Activated CD4-positive, alpha-beta T cell treated with anti-CD3 and anti-CD28 coated beads, Interleukin-2, amount 50 U/mL, for 16 hours (primary cell): Measurements from ENCODE around the gene DYSF.
"Not testable (repeated sequence)": the region's sequence is repeated elsewhere in the genome, so short reads cannot be mapped to it uniquely, and the experiment has no call there.

Experiments used
- DNase-seq: peaks from one replicate; pipeline ENCODE4 v3.0.0-alpha.2; 2020

DYSF gene

DNA sequence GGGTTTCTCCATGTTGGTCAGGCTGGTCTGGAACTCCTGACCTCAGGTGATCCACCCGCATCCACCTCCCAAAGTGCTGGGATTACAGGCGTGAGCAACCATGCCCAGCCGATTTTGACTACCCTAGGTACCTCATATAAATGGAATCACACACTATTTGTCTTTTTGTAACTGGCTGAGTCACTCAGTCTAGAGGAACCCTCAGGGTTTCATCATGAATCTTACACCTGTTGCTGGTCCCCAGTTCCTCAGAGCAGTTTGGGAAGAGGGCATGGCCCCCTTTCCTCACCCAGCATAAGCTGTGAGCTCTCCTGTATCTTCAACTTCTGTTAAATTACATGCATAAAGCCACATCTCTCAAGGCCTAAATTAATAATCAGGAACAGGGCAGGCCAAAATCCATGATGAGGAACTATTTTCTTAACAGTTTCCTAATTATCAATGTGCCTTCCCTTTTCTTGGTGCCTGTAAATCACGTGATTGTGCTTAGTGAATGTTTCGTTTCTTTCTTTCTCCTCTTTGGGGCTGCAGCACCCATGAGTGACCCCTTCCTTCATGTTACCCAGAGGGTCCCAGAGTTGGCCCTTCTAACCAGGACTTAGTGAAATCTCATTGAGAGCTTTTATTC, 20.9 kb downstream of the DYSF start:
- no peak for DNase-seq

DNA sequence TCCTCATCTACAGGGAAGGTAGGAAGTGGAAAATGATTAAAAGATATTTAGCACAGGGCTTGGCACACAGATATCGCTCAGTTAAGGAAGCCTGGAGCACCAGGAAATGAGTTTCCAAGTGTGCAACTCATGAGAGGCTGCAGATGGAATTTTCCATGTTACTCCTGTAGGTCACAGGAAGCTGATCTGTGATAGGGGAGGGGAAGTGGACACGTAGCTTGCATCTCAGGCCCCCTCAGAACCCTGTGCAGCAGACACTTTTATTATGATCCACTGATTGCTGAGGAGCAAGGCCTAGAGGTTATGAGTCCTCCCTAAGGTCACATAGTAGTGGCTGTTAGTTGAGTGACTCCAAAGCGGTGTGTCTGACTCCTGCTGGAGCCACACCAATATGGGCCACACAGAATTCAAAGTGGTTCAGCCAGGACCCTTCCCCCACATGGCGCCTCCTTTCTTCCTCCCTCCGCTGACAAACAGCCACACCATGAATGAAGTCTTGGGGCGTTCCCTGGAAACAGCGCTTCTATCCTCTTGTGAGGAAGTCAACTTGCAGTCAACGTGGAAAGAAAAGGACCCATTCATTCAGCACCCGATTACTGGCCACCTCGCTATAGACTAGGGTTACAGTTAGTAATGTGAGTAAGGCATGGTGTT, 21.5 kb downstream of the DYSF start:
- DNase-seq: no peak

DNA sequence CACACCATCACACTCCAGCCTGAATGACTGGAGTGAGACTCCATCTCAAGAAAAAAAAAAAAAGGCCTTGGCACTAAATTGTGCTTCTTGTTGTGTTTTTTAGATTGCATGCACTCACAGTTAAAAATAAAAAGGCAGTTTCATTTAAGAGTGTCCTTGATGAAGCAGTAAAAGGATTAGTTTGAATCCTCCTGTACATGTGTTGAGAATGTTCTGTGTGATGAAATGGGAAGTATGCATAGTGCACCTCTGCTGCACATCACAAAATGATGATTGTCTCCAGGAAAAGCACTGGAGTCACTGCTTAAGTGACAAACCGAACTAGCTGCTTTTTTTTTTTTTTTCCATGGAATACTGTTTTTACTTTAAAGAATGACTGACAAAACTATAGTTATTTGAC, 23.1 kb downstream of the DYSF start:
- DNase-seq: no peak

DNA sequence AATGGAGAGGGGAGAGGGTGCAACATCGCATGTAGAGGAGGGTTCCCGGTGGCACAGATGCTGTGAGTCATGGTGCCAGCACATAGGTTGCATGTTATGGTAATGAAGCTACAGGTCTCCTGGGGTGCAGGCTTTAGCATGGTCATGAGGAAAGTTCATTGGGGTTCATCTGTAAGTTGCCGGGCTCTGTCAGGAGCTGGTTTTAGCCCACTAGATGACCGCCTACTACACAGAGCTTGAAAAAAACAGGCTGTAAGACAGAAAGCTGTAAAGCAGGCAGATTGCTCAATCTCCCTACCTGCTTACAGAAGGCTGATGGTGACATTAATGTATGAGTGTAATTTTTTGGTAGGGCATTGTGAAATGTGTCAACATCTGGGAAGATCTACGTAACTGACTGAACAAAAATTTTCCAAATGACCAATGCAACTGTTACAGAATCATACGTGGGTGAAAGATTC, 23.9 kb downstream of the DYSF start:
- DNase-seq: no peak

DNA sequence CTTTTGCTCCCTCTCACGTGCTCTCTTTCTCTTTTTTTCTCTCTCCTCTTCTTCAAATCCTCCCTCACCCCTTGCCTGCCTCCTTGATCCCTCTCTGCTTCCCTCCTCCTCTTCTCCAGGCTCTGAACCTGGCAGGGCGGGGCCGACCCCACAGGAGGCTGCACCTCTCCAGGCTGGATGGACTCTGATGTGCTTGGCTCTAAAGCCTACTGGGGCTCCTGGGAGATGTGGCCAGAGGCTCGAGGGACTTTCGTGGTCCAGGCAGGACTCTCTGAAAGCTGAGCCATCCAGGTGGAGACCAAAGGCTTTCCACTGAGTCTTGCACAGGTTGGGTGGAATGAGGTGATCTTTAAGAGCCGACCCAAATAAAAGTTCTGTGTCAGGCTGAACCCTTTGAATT, 25.4 kb downstream of the DYSF start:
- no peak for DNase-seq

DNA sequence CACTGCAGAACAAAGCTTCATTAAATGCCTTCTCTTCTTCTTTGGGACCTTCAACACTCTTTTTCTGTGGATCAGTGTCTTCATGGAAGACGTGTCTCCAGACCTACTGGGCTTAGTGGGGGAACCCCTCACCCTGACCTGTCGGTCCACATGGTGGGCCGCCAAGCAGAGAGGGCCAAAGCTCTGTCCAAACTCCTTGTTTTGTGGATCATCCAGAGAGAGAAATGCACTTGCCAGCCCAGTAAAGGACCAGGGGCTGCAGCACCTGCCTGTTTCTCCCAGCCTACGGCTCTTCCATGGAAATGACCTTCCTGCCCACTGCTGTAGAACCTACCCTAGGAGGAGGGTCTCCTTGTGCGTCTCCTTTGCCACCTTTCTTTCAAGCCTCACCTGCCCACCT, 25.9 kb downstream of the DYSF start:
- DNase-seq: no peak

DNA sequence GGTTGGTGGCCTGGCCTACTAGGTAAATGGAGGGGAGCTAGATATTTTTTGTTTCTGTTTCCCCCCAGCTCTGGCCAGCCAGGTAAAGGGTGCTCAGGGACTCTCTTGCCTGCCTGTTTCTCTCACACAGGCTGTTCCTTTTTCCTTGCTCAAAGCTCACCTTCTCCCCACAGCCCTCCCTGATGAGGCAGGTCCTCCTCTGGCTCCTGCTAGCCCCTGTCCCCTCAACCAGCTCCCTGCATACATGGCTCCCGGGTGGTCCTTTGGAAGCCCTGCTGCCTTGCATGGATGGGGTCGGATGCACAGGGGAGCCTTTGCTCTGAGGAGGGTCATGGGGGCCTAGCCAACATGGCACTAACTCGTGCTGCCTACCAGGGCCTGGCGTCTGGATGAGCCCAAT, 27.8 kb downstream of the DYSF start:
- DNase-seq: no peak

DNA sequence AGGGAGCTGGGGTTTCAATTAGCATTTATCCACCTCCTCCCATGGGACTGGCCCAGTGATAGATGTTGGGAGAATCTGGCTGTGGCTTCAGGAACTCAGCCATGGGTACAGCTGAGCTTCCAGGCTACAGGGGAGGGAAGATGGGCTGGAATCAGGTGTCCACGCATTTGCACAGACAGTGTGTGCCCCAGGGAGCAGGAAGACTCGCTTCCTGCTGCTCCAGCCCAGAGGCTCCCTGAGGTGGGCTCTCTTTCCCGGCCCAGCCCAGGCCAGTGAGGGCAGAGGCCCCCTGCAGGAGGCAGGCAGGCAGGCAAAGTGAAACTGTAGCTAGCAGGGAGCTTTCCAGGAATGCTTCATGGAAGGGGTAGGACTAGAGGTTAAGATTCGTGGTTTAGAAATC, 28.7 kb downstream of the DYSF start:
- DNase-seq: no peak

DNA sequence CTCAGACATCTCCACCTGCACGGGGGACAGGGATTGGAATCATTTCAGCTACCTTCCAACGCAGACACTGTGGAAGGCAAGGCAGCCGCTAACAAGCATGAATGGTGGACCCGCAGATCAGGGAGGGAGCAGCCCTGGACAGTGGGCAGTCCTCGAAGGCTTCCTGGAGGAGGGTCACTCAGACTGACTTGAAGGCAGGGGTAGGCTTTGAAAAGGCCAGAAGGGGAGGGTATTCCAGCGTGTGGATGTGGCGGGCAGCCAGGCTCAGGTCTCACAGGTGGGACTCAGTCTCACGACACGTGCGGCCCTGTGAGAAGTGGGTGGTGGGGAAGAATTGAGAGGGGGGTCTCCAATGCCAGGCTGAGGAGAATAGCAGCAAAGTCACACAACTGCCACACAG, 29.9 kb downstream of the DYSF start:
- no peak for DNase-seq

DNA sequence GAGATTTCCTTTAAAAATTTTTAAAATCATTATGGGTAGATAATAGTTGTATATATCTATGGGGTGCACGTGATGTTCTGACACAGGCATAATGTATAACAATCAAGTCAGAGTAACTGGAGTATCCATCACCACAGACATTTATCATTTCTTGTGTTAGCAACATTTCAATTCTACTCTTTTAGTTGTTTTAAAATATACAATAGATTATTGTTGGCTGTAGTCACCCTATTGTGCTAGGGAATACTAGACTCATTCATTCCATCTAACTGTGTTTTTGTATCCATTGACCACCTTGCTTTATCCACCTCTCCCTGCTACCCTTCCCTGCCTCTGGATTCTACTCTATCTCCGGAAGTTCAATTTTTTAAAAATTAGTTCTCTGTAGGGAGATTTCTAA, 31.0 kb downstream of the DYSF start:
- no peak for DNase-seq

DNA sequence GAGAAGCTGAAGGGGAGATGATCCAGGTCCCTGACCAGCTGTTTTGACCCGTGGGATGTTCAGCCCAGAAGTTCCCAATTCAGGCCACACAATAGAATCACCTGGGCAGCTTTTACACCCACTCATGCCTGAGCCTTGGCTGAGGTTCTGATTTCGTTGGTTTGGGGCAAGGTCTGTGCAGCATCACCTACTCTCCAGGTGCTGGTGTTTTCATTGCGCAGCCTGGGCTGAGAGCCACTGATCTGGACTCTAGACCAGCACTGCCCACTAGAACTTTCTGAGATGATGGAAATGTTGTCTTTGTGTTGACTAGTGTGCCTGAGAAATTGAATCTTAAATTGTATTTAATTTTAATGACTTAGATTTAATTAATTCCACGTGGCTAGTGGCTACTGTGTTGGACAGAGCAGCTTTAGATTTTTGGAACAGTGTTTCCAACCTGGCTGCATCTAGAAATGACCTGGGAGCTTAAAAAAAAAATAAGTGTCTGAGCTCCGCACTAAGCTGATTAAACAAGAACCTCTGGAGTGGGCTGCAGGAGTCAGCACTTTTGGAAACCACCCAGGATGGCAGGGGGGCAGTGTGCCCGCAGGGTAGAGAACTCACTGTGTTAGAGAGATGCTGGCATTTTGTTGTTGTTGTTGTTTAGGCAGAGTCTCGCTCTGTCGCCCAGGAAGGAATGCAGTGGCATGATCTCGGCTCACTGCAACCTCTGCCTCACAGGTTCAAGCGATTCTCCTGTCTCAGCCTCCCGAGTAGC, 33.7 kb downstream of the DYSF start:
- DNase-seq: no peak

DNA sequence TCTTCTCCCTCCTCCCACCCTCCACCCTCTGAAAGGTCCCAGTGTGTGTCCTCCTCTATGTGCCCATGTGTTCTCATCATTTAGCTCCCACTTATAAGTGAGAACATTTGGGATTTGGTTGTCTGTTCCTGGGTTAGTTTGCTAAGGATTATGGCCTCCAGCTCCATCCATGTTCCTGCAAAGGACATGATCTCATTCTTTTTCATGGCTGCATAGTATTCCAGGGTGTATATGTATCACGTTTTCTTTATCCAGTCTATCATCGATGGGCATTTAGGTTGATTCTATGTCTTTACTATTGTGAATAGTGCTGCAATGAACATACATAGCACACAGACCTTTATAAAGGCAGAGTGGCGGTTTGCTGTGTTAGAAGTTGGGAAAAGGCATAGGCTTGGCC, 38.2 kb downstream of the DYSF start:
- DNase-seq: not testable (repeated sequence)

DNA sequence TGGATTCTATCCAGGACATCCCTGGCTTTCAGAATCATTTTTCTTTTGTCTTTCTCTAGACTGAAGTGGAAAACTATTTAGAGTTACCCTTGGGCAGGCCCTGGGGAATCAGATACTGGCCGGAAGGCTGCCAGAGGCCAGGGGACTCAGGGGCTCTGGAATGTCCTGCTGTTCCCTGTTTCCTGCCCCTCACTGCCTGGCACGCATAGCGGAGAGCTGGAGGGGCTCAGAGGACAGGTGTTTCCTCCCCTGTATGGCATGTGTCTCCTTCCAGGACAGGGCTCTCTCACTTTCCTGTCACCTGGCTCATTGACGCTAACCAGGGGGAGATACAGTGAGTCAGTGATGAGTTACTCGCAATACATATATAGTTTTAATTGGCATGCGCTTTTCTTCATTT, 38.8 kb downstream of the DYSF start:
- no peak for DNase-seq

DNA sequence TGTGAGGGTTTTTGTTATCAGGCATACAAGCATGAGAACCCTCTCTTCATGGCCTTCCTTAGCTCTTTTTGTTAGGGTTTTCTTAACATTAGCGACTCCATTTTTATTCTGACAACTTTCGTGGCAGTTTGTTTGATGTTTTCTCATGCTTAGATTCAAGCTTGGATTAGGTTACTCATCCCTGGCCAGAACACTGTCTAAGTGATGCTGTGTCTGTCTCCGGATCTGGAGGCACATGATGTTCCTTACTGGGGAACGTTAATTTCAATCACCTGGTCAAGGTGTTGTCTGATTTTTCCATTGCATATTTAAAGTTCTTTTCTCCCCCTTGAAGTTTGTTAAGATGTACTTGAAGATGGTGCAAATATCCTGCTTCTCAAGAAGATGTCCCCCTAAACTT, 40.7 kb downstream of the DYSF start:
- no peak for DNase-seq

DNA sequence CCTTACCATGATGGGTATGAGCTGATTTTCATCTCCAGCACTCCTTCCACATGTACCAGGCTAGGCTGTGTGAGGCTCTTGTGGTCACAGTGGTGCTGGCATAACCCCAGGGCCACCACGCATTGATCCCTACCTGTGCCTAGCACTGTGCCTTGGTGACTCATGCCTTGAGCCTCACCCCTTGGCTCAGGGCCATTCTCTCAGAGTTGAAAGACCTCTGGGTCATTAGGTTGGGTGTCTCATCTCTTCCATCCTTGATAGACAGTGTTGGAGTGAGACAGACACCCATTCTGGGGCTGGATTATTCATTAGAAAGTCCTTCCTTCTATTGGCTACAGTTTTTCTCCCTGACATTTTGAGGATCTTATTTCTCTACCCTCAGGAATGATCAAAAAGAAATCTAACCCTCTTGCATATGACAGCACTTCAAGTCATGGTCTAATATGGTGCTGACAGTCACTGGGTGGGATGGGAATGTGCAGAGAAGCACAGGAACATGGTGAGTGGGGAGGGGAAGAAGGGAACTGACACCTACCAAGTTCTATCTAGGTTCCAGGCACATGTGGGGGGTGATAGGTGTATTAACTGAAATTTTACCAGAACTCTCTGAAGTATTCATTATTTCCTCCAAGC, 41.3 kb downstream of the DYSF start:
- no peak for DNase-seq

DNA sequence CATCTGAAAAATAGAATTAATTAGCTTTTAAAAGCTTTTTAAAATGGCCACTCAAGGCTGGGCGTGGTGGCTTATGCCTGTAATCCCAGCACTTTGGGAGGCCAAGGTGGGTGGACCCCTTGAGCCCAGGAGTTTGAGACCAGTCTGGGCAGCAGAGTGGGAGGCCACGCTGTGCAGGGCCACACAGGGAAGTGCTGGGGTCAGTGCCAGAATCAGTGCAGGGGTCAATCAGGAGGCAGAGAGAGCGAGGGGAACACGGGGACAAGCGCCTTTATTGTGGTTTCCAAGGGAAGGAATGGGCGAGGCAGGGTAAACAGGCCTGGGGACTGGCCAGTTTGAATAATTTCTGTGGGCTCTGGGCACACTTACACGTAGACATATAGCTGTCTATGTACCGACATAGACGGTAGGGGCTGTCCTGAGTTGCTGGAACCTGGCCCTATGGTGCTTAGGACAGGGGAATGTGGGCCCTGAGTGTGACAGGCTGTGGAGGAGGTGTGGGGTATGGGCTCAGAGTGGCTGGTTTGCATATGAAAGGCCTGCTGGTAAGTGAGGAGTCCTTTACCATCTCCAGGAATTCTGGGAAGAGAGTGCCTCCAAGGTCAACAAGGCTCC, 42.9 kb downstream of the DYSF start:
- no peak for DNase-seq

DNA sequence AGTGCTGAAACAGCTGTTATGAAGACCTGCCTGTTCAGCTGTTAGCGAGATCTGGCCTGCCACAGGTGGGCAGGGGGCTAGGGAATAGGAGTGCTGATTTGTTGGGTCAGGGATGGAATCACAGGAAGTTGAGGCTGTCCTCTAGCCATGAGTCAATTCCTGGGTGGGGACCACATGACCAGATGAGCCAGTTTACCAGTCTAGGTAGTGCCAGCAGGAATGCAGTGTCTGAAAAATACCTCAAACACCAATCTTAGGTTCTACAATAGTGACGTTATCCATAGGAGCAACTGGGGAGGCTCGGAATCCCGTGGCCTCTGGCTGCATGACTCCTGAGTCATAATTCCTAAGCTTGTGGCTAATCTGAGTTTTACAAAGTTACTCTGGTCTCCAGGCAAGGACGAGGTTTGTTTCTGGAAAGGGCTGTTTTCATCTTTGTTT, 44.9 kb downstream of the DYSF start:
- no peak for DNase-seq

DNA sequence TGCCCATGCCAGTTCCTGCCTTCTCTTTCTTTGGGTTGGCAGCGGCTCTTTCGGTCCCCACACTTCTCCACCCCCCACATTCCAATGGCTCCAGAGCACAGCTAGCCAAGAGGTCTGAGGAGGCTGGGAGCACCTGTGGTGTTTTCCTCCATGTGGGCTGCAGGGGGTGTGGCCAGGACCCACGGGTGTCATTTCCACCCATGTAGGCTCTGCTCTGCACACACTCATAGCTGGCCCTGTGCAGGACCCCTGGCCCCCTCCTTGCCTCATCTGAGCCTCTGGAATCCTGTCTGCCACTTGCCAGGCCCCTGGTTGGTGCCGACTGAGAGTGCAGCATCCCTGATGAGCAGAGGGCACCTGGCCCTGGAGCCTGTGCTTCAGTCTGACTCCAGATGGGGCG, 46.3 kb downstream of the DYSF start:
- DNase-seq: no peak

DNA sequence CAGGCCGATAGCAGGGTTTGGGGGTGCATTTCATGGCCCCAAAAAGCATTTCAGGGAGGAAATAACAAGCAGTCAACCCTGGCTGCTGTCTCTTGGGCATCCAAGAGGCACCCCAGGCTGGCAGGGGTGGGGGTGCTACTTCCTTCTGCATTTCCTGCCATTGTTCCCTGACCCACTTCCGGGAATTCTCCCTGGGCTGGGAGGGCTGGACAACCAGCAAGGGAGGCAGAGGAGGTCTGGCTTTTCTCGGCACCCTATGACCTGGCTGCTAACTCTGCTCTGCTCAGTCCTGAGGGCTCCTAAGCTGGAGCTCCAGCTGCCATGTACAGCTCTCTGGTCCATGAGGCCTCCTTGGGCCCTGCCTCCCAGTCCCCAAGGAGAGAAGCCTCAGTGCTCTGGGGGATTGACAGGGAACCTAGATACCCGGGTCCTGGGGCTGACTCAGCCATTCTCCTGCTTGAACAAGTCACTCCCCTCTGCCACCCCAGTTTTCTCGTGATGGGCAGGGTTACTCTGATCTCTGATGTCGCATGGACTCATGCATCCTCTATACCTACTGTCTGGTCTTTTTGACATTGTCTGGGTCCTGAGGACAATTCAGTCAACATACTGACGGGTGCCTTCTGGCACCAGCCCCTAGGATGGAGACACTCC, 47.2 kb downstream of the DYSF start:
- no peak for DNase-seq

DNA sequence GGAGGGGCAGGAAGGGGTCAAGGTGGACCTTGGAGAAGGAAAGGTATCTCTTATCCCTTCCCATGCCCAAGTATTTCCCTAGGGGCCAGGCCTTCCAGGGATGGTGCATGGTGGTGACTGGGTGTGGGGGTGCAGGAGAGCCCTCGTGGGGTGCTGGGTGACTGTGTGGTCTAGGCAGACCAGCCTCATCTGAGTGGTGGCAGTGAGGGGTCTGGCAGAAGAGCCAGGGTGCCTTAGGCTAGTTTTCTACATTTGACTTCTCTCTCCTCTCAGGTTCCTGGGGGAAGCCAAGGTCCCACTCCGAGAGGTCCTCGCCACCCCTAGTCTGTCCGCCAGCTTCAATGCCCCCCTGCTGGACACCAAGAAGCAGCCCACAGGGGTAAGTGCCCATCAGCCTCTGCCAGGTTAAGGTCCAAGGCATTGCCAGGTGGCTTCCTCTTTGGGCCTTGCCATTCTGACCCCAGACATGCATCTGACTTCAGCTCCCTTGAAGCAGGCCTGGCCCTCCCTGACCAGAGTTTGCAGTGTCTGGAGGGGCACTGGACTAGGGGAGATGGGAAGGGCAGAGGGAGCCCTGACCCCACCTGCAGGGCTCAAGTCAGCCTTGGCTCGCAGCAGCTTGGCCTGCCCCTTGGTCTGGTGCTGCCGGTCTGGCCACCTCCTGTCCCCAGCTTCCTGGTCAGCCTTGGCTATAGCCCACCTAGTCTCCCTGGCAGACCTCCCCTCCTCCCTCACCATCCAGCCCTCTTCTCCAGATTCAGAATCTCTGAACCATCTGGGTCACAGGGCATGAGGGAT, 49.8 kb downstream of the DYSF start:
- no peak for DNase-seq

DNA sequence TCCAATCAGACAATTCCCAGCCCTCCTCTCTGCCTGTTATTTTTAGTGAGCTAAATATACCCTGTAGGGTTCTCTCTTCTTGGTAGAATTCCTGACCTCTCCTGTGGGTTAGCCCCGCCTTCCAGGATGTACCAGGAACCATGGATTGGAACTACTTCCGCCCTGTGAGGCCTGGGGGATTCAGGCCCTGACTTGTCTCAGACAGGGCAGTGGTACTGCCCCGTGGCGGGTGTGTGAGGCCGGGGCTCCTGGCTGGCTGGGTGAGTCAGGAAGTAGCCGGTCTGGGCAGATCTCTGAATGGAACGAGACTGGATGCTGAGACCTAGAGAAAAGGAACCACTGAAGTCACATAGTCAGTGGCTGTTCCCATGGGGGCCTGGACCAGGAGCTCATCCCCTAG, 50.5 kb downstream of the DYSF start:
- no peak for DNase-seq

DNA sequence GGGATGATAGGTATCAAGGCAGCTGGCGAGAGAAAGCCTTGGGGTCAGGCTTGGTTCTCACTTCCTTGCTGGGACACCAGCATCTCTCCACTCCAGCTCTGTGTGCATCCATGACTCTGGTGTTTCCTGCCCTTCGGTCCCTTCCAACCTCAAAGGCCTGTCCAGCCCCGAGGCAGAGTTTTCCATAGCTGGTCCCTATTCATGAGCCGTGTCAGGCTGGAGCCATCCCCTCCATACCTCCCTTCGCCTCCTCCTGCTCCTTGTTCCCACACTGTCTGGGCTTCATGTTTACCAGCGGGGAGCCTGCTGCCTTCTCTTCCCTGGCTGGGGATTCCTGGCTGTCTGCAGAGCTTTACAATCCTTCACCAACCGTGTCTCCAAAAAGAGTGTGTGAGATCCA, 51.2 kb downstream of the DYSF start:
- DNase-seq: no peak
